NCI-H2227 (cell line): ENCODE results near the gene MYO9B.
A peak's percentile ranks its signal among the peaks of the same experiment; 100 is the strongest.

Experiments
- DNase-seq: peaks from one replicate; lab custom pipeline; 2025; ENCODE audit not compliant: unreplicated experiment; lab: John Stamatoyannopoulos, UW

Gene MYO9B

GRCh38 chr19:17237747-17238706, 162.4 kb downstream of the MYO9B start:
- no peak for DNase-seq

- no peak for DNase-seq
Observed at GRCh38 chr19:17240062-17240752, 164.6 kb downstream of the MYO9B start.

GRCh38 chr19:17240826-17241399, 165.3 kb downstream of the MYO9B start:
- no peak for DNase-seq

GRCh38 chr19:17242431-17243208, 167.0 kb downstream of the MYO9B start:
- no peak for DNase-seq

- no peak for DNase-seq
Observed at GRCh38 chr19:17243211-17243829, 167.7 kb downstream of the MYO9B start.

- no peak for DNase-seq
Observed at GRCh38 chr19:17243830-17244617, 168.4 kb downstream of the MYO9B start.

- DNase-seq: no peak
Observed at GRCh38 chr19:17244618-17245534, 169.3 kb downstream of the MYO9B start.

- DNase-seq: no peak
Observed at GRCh38 chr19:17245535-17245984, 170.0 kb downstream of the MYO9B start, which contains the start of gene NR2F6. NR2F6 (minus strand) TSS chr19:17245919; CDS start chr19:17245220, 699 bp downstream.

GRCh38 chr19:17246681-17247425, 171.3 kb downstream of the MYO9B start:
- no peak for DNase-seq

- no peak for DNase-seq
Observed at GRCh38 chr19:17248011-17248776, 172.6 kb downstream of the MYO9B start.

- DNase-seq: no peak
Observed at GRCh38 chr19:17249887-17250548, 174.4 kb downstream of the MYO9B start.

GRCh38 chr19:17254636-17255035, 179.1 kb downstream of the MYO9B start:
- no peak for DNase-seq

- DNase-seq: peak; percentile 52
Observed at GRCh38 chr19:17255150-17255621, 179.6 kb downstream of the MYO9B start.

- DNase-seq: no peak
Observed at GRCh38 chr19:17256130-17256529, 180.6 kb downstream of the MYO9B start.

GRCh38 chr19:17259118-17259780, 183.7 kb downstream of the MYO9B start:
- peak; percentile 16 for DNase-seq

GRCh38 chr19:17259934-17260333, 184.4 kb downstream of the MYO9B start:
- DNase-seq: no peak
